GM21528 (cell line): ENCODE results near the gene UGT1A8.
"Not testable (repeated sequence)": the region's sequence is repeated elsewhere in the genome, so short reads cannot be mapped to it uniquely, and the experiment has no call there.

Experiments
- ATAC-seq: cut with Tn5 transposase; IDR thresholded peaks from one replicate; pipeline ENCODE4 v1.9.1; 2021; ENCODE audit warnings: mild to moderate bottlenecking, moderate library complexity; ENCODE audit not compliant: unreplicated experiment, low FRiP score

The UGT1A8 gene

DNA sequence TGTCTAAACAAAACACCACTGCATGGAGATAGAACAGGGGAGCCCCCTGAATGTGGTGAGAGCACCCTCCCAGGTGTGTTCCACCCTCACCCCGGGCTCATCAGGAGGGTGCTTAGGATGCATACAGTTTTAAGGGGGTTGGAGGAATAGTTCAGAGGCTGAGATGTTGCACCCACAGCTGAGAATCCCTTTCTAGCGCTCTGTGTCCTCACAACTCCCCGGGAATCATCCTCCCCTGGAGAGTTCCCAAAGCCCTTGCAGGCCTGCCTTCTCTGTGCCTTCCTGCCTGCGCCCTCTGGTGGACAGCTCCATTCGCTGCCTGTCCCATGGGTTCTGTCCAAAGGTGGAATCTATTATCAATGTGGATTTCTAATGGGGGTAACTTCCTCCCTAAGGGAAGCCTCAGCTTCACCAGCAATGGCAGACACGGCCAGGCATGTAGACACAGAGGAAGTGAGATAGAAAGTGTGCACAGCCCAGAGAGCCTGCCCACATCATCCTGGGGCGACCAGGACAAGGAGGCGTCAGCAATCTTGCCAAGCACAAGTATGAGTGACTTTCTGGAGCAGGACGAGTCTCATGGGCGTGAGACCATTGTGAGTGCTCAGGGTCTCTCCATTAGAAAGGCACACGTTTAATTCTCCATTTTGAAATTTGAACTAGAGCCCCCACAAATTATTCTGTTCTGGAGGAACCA, 94.0 kb downstream of the UGT1A8 start:
- no peak for ATAC-seq

GRCh38 chr2:233712611-233713261, 95.3 kb downstream of the UGT1A8 start, which contains the start of gene UGT1A5:
TSS of gene UGT1A5 (plus strand) at chr2:233712907. CDS start at chr2:233712992, 85 bp downstream.
- ATAC-seq: no peak

DNA sequence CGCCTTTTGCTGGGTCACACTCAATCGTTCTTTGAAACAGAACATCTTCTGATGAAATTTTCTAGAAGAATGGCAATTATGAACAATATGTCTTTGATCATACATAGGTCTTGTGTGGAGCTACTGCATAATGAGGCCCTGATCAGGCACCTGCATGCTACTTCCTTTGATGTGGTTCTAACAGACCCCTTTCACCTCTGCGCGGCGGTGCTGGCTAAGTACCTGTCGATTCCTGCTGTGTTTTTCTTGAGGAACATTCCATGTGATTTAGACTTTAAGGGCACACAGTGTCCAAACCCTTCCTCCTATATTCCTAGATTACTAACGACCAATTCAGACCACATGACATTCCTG, 95.8 kb downstream of the UGT1A8 start:
- ATAC-seq: no peak

GRCh38 chr2:233714121-233714520, 96.7 kb downstream of the UGT1A8 start:
- ATAC-seq: no peak

DNA sequence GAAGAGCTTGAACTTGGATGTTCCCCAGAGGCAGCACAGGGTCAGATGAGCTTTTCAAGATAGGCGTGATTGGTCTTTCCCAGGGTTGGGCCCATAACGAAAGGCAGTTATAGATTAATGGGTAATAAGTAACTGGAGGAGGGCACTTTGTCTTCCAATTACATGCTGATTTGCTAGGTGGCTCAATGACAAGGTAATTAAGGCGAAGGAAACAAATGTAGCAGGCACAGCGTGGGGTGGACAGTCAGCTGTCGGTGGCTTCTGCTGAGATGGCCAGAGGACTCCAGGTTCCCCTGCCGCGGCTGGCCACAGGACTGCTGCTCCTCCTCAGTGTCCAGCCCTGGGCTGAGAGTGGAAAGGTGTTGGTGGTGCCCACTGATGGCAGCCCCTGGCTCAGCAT, 101.1 kb downstream of the UGT1A8 start, which contains the start of gene UGT1A4:
UGT1A4 (plus strand) TSS at position 185 of the 400 bp plus-strand sequence; CDS start at position 270, 85 bp downstream.
- ATAC-seq: no peak

- ATAC-seq: no peak
Observed at GRCh38 chr2:233728723-233729301, 111.4 kb downstream of the UGT1A8 start, which contains the start of gene UGT1A3. TSS of gene UGT1A3 (plus strand) at chr2:233729042. CDS start at chr2:233729127, 85 bp downstream.

- ATAC-seq: not testable (repeated sequence)
Observed at GRCh38 chr2:233736868-233737653, 119.6 kb downstream of the UGT1A8 start.

DNA sequence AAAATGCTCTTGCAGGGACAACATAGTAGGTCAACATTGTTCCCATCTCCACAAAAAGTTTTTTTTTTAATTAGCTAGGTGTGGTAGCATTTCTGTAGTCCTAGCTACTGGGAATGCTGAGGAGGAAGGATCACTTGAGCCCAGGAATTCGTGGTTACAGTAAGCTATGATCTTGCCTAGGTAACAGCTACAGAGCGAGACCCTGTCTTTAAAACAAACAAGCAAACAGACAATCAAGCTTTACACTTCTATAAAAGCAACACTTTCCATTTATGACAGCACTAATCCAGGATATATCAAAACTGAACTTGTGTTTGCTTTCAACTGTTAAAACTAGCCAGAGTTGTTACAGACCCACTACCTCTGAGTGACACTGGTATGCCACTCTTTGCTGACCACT, 123.4 kb downstream of the UGT1A8 start:
- ATAC-seq: no peak

DNA sequence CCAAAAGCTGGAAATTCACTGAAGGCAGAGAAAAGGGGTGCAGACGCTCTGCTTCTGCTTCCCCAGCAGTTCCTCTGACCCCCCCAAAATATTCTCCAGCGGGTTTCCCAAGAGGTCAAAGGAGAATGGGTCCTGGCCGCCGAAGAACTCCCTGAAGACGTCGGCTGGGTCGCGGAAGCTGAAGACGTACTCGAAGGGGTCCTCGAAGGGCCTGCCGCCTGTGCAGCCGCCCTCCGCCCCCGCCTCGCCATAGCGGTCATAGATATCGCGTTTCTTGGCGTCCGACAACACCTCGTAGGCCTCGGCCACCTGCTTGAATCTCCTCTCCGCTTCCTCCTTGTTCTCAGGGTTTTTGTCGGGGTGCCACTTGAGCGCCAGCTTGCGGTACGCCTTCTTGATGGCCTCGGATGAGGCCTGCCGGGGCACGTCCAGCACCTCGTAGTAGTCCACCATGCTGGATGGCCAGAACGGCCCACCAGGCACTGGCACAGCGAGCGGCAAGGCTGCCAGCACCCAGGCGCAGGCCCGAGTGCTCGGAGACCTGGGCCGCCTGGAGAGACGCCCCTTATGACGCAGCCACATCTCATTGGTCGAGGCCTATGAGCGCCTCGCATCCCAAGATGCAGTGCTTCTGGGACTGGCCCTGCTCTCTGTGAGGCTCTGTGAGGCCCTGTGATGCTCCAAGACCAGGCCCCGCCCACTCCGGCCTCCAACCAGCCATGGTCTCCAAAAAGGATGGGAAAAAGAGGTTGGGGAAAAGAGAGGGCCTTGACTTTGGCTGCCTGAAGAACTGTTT, 126.2 kb downstream of the UGT1A8 start:
- no peak for ATAC-seq

DNA sequence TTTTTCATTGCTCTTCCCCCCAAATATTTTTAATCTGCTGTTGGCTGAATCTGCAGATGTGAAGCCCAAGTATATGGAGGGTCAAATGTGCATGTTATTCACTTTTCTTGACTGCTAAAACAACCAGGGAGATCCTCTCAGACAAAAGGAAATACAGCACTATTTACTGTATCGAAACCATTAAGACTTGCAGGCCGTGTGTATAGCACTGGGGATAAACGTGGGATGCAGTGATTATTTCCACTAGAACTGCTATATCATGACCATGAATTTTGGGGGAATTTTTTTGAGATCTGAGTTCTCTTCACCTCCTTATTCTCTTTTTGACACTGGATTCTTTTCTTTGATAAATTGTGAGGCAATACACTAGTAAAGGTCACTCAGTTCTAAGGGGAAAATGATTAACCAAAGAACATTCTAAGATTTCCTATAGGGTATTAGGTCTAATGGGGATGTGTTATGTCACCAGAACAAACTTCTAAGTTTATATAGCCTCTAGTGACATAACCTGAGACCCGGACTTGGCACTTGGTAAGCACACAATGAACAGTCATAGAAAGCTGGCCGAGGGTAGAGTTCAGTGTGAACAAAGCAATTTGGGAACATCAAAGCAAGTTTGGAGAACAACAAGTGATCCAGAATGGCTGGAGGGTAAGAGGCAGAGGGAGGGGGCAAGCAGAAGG, 127.8 kb downstream of the UGT1A8 start:
- ATAC-seq: no peak

GRCh38 chr2:233745838-233746237, 128.4 kb downstream of the UGT1A8 start:
- not testable (repeated sequence) for ATAC-seq

- ATAC-seq: no peak
Observed at GRCh38 chr2:233746475-233747282, 129.2 kb downstream of the UGT1A8 start.

- no peak for ATAC-seq
Observed at GRCh38 chr2:233747283-233747544, 129.8 kb downstream of the UGT1A8 start.

- ATAC-seq: not testable (repeated sequence)
Observed at GRCh38 chr2:233750689-233751088, 133.3 kb downstream of the UGT1A8 start.

- ATAC-seq: not testable (repeated sequence)
Observed at GRCh38 chr2:233751212-233752009, 134.0 kb downstream of the UGT1A8 start.

DNA sequence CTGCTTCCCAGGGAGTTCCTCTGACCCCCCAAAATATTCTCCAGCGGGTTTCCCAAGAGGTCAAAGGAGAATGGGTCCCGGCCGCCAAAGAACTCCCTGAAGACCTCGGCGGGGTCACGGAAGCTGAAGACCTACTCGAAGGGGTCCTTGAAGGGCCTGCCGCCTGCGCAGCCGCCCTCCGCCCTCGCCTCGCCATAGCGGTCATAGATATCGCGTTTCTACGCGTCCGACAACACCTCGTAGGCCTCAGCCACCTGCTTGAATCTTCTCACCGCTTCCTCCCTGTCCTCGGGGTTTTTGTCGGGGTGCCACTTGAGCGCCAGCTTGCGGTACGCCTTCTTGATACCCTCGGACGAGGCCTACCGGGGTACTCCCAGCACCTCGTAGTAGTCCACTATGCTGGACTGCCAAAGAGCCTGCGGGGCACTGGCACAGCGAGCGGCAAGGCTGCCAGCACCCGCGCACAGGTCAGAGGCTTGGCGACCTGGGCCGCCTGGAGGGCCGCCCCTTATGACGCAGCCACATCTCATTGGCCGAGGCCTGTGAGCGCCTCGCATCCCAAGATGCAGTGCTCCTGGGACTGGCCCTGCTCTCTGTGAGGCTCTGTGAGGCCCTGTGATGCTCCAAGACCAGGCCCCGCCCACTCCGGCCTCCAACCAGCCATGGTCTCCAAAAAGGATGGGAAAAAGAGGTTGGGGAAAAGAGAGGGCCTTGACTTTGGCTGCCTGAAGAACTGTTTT, 137.6 kb downstream of the UGT1A8 start:
- ATAC-seq: no peak

DNA sequence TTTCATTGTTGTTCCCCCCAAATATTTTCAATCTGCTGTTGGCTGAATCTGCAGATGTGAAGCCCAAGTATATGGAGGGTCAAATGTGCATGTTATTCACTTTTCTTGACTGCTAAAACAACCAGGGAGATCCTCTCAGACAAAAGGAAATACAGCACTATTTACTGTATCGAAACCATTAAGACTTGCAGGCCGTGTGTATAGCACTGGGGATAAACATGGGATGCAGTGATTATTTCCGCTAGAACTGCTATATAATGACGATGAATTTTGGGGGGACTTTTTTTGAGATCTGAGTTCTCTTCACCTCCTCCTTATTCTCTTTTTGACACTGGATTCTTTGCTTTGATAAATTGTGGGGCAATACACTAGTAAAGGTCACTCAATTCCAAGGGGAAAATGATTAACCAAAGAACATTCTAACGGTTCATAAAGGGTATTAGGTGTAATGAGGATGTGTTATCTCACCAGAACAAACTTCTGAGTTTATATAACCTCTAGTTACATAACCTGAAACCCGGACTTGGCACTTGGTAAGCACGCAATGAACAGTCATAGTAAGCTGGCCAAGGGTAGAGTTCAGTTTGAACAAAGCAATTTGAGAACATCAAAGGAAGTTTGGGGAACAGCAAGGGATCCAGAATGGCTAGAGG, 139.1 kb downstream of the UGT1A8 start:
- no peak for ATAC-seq
